GM12891 (cell line): Measurements from ENCODE around the gene CPEB4.

ENCODE experiments used
- PAX5 ChIP-seq: IDR thresholded peaks from 2 replicates; pipeline ENCODE4 v1.6.1; 2011; ENCODE audit warnings: low read length, moderate library complexity, mild to moderate bottlenecking; ENCODE audit not compliant: insufficient read depth, severe bottlenecking
- POLR2A ChIP-seq: IDR thresholded peaks from 2 replicates; pipeline ENCODE4 v1.6.1; 2011; ENCODE audit warnings: low read depth, low read length, control low read depth
- POLR2AphosphoS5 ChIP-seq: IDR thresholded peaks from 2 replicates; pipeline ENCODE4 v1.6.1; 2011; ENCODE audit warnings: low read depth, low read length, control low read depth
- POU2F2 ChIP-seq: IDR thresholded peaks from 2 replicates; pipeline ENCODE4 v1.6.1; 2011; ENCODE audit warnings: low read depth, mild to moderate bottlenecking, control low read depth, low read length, moderate library complexity
- SPI1 ChIP-seq: IDR thresholded peaks from 2 replicates; pipeline ENCODE4 v1.6.1; 2011; ENCODE audit warnings: low read depth, low read length, control low read depth
- TAF1 ChIP-seq: IDR thresholded peaks from 2 replicates; pipeline ENCODE4 v1.6.1; 2011; ENCODE audit warnings: low read depth, low read length, control low read depth

DNA sequence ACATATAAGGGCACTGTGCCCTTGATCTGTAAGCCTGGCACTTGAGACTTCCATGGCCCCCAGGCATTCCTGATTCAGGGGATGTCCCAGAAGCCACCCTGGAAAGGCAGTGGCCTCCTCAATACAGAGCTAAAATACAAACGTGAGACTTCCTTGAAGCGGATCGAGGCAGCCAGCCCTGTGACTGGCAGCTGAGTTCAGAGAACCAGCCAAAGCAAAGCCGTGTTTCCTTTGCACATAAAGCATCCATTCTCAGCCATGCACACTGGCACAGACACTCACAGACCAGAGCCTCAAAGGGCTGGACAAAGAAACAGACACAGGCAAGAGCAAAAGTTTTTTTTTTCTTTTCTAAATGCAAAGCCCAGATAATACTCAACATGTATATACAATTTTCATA is 18.8 kb upstream of the CPEB4 start:
- TF ChIP-seq POLR2AphosphoS5 (no peak), TAF1 (no peak), SPI1 (no peak), POLR2A (no peak), POU2F2 (no peak), PAX5 (no peak)
